ENCODE data around the gene OR4Q2. TPM values are rescaled to one million over a fixed set of nuclear protein-coding genes. Genes with fewer than 3 reads are reported as not detected.
"Not testable (repeated sequence)": the region's sequence is repeated elsewhere in the genome, so short reads cannot be mapped to it uniquely, and the experiment has no call there.

Gene OR4Q2
- not detected for total RNA-seq
- long read RNA-seq: 0 reads

GRCh38 chr14:20001863-20002262 is at the start of gene OR4Q2:
TSS of gene OR4Q2 (plus strand) at chr14:20002163.
- Histone ChIP-seq H3K4me1 (no peaks in the 10 kb centered on the region), H3K9me3 (replicated peaks) (peaks cover under 1% of the 10 kb centered on the region), H3K4me3 (no peak within 1 kb of the TSS), H3K27ac (replicated peaks) (no peak within 1 kb of the TSS), H3K27me3 (ENCODE audit: low read depth) (no peaks in the 10 kb centered on the region), H3K36me3 (no peaks in the 10 kb centered on the region)
- intact Hi-C loops (cut with micrococcal nuclease): no loop called here
- TF ChIP-seq CTCF (IDR thresholded peaks at IDR 0.05; ENCODE audit: borderline replicate concordance): no peak
- no peak for DNase-seq

GRCh38 chr14:19969735-19970134 is 32.2 kb upstream of the OR4Q2 start:
- H3K27me3 ChIP-seq (ENCODE audit: low read depth); H3K4me1 ChIP-seq; DNase-seq; H3K36me3 ChIP-seq; H3K27ac ChIP-seq (replicated peaks); intact Hi-C loops (cut with micrococcal nuclease); H3K9me3 ChIP-seq (replicated peaks); H3K4me3 ChIP-seq: not testable (repeated sequence)

DNA sequence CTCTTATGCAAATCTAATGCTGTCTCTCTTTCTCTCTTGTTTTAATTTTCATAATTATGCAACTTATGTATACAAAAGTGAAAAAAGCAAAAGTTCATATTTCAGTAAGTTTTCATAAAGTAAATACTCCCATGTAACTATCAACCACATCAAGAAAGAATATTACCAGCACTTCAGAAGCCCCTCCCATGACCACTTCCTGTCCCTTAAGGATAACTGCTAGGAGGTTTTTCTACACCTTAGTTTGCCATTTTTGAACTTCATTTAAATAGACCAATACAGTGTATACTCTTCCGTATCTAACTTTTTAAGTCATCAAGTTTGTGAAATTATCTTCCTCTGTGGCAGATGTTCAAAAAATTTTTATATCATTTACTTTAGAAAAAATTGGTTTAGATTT is 27.1 kb upstream of the OR4Q2 start:
- Histone ChIP-seq H3K27ac (replicated peaks) (no peak overlapping the region), H3K27me3 (ENCODE audit: low read depth) (no peaks in the 10 kb centered on the region), H3K4me1 (no peaks in the 10 kb centered on the region), H3K9me3 (replicated peaks) (no peaks in the 10 kb centered on the region), H3K36me3 (no peaks in the 10 kb centered on the region), H3K4me3 (no peak overlapping the region)
- intact Hi-C loops (cut with micrococcal nuclease): no loop called here
- TF ChIP-seq CTCF (IDR thresholded peaks at IDR 0.05; ENCODE audit: borderline replicate concordance): no peak
- DNase-seq: no peak

- no peaks in the 10 kb centered on the region for H3K27me3 ChIP-seq (ENCODE audit: low read depth)
- intact Hi-C loops (cut with micrococcal nuclease): no loop called here
- no peak within 1 kb of the TSS for H3K4me3 ChIP-seq
- no peaks in the 10 kb centered on the region for H3K36me3 ChIP-seq
- H3K4me1 ChIP-seq: no peaks in the 10 kb centered on the region
- TF ChIP-seq CTCF (IDR thresholded peaks at IDR 0.05; ENCODE audit: borderline replicate concordance): no peak
- no peak within 1 kb of the TSS for H3K27ac ChIP-seq (replicated peaks)
- no peak for DNase-seq
- H3K9me3 ChIP-seq (replicated peaks): no peaks in the 10 kb centered on the region
Measured at GRCh38 chr14:19975291-19975690, 26.7 kb upstream of the OR4Q2 start, which contains the start of gene OR4K15. TSS of gene OR4K15 (plus strand) at chr14:19975591. CDS start at chr14:19975591, 0 bp downstream.

DNA sequence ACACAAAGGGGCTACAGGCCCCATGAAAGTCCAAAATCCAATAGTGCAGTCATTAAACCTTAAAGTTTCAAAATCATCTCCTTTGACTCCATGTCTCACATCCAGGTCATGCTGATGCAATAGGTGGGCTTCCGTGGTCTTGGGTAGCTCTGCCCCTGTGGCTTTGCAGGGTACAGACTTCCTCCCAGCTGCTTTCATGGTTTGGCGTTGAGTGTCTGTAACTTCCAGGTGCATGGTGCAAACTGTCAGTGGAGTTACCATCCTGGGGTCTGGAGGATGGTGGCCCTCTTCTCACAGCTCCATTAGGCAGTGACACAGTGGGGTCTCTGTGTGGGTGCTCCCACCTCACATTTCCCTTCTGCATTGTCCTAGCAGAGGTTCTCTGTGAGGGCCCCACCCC is 8.5 kb upstream of the OR4Q2 start:
- intact Hi-C loops (cut with micrococcal nuclease): no loop called here

GRCh38 chr14:20002319-20002718 is 356 bp downstream of the OR4Q2 start:
- intact Hi-C loops (cut with micrococcal nuclease): no loop called here
- no peak for TF ChIP-seq CTCF (IDR thresholded peaks at IDR 0.05; ENCODE audit: borderline replicate concordance)
- H3K9me3 ChIP-seq (replicated peaks): peaks cover 5% of the 10 kb centered on the region
- no peak for DNase-seq
- no peak overlapping the region for H3K27ac ChIP-seq (replicated peaks)
- no peaks in the 10 kb centered on the region for H3K36me3 ChIP-seq
- H3K27me3 ChIP-seq (ENCODE audit: low read depth): no peaks in the 10 kb centered on the region
- no peaks in the 10 kb centered on the region for H3K4me1 ChIP-seq
- no peak overlapping the region for H3K4me3 ChIP-seq

More for the DNA sequence above, 8.5 kb upstream of the OR4Q2 start:
- TF ChIP-seq CTCF (IDR thresholded peaks at IDR 0.05; ENCODE audit: borderline replicate concordance): no peak
- no peaks in the 10 kb centered on the region for H3K4me1 ChIP-seq
- no peak for DNase-seq
- H3K4me3 ChIP-seq: no peak overlapping the region
- no peaks in the 10 kb centered on the region for H3K36me3 ChIP-seq
- no peaks in the 10 kb centered on the region for H3K9me3 ChIP-seq (replicated peaks)
- H3K27me3 ChIP-seq (ENCODE audit: low read depth): no peaks in the 10 kb centered on the region
- no peak overlapping the region for H3K27ac ChIP-seq (replicated peaks)
